Caco-2 (cell line): ENCODE data around the gene CSNK1A1. TPM values are rescaled to one million over a fixed set of nuclear protein-coding genes. Genes with fewer than 3 reads are reported as not detected.
A peak's percentile ranks its signal among the peaks of the same experiment; 100 is the strongest.

Experiments used
- BruUV-seq: library from RNA; stranded (reverse); fragments of 400-500 nt; replicated peaks from 2 replicates; lab custom pipeline; 2021; lab: Mats Ljungman, UMichigan
- CTCF ChIA-PET: fragments of 300-600 bp; sonication (Branson Sonifier 250); formaldehyde crosslinking; loops from one replicate; lab custom pipeline; 2022; ENCODE audit warnings: antibody characterized with exemption; lab: Charles Lee
- POLR2A ChIA-PET: fragments of 300-600 bp; sonication (Branson Sonifier 250); formaldehyde crosslinking; loops from one replicate; lab custom pipeline; 2022; ENCODE audit warnings: antibody characterized with exemption; lab: Charles Lee
- DNase-seq, 2 experiments: peaks; one replicate each; pipeline versions ENCODE4 v3.0.0 to v3.0.0-alpha.2; 2020 to 2022
- H3K27me3 ChIP-seq: replicated peaks from 2 replicates; pipeline ENCODE4 v1.6.0; 2011; ENCODE audit warnings: low read length; ENCODE audit not compliant: control insufficient read depth, insufficient read depth
- H3K36me3 ChIP-seq: 2 replicates; pipeline ENCODE4 v1.5.1; 2011; ENCODE audit warnings: low read length; ENCODE audit not compliant: control insufficient read depth, insufficient read depth
- H3K4me1 ChIP-seq: fragments of 250-450 bp; sonication (Bioruptor Pico); 2 replicates; pipeline ENCODE4 v1.5.1; 2020; ENCODE audit warnings: mild to moderate bottlenecking
- H3K4me3 ChIP-seq: 2 replicates; pipeline ENCODE4 v1.5.1; 2011; ENCODE audit warnings: low read depth, mild to moderate bottlenecking, control low read depth, low read length
- H3K9me3 ChIP-seq: fragments of 250-450 bp; sonication (Bioruptor Pico); 2 replicates; pipeline ENCODE4 v1.5.1; 2020; ENCODE audit warnings: mild to moderate bottlenecking, moderate library complexity
- H3K27ac Mint-ChIP-seq: one replicate; pipeline ENCODE4 v1.8.0; 2022; ENCODE audit warnings: mixed read lengths; ENCODE audit not compliant: unreplicated experiment
- H3K27me3 Mint-ChIP-seq: one replicate; pipeline ENCODE4 v1.8.0; 2022; ENCODE audit warnings: mixed read lengths; ENCODE audit not compliant: insufficient read depth, unreplicated experiment
- H3K36me3 Mint-ChIP-seq: one replicate; pipeline ENCODE4 v1.8.0; 2022; ENCODE audit warnings: mild to moderate bottlenecking, mixed read lengths; ENCODE audit not compliant: insufficient read depth, unreplicated experiment
- H3K4me1 Mint-ChIP-seq: one replicate; pipeline ENCODE4 v1.8.0; 2022; ENCODE audit warnings: low read depth, mixed read lengths; ENCODE audit not compliant: unreplicated experiment
- H3K4me3 Mint-ChIP-seq: one replicate; pipeline ENCODE4 v1.8.0; 2022; ENCODE audit warnings: mild to moderate bottlenecking, moderate library complexity, mixed read lengths; ENCODE audit not compliant: unreplicated experiment
- H3K9me3 Mint-ChIP-seq: one replicate; pipeline ENCODE4 v1.8.0; 2022; ENCODE audit warnings: mixed read lengths; ENCODE audit not compliant: unreplicated experiment
- CTCF ChIP-seq, 2 experiments: fragments of 200-600 bp in 1 of 2; IDR thresholded peaks; 1 replicate in 1 of 2; 2 replicates in 1 of 2; pipeline versions ENCODE4 v1.5.1 to v1.8.0; 2011 to 2022; ENCODE audit warnings: antibody characterized with exemption in 1 of 2, control low read depth in 1 of 2, inconsistent platforms in 1 of 2, low read depth in 1 of 2, low read length in 1 of 2, mild to moderate bottlenecking in 1 of 2, moderate library complexity in 1 of 2; ENCODE audit not compliant: insufficient read depth in 1 of 2, severe bottlenecking in 1 of 2, unreplicated experiment in 1 of 2
- intact Hi-C: fragments of 100-400 bp; cut with micrococcal nuclease; formaldehyde crosslinking; loops from one replicate; pipeline ENCODE4 v1.10.0; 2022; ENCODE audit not compliant: unreplicated experiment
- total RNA-seq: library from RNA; stranded (reverse); gene quantifications from 2 replicates; pipeline ENCODE4 v1.2.3, GENCODE V29; 2022

CSNK1A1 gene
- total RNA-seq, 1 experiment from 2014 or later = 264 TPM

- Histone ChIP-seq H3K27me3 (no peaks in the 10 kb centered on the region), H3K9me3 (no peaks in the 10 kb centered on the region), H3K4me3 (no peak overlapping the region), H3K36me3 (no peaks in the 10 kb centered on the region), H3K4me1 (peaks cover 54% of the 10 kb centered on the region)
- Mint-ChIP-seq H3K27ac (peak overlapping the region; percentile 4), H3K4me1 (peaks cover 43% of the 10 kb centered on the region), H3K9me3 (no peaks in the 10 kb centered on the region), H3K4me3 (no peak overlapping the region), H3K36me3 (peaks cover 11% of the 10 kb centered on the region), H3K27me3 (no peaks in the 10 kb centered on the region)
- intact Hi-C loops = no loop called here
- ChIA-PET POLR2A (no interaction called here), CTCF (no interaction called here)
- no peak for DNase-seq
- no peak for TF ChIP-seq CTCF (IDR thresholded peaks at IDR 0.05; ENCODE audit: insufficient read depth in 1 of 2, low read depth in 1 of 2, low read length in 1 of 2, severe bottlenecking in 1 of 2, unreplicated experiment in 1 of 2)
- no TSS peak for BruUV-seq
Measured at GRCh38 chr5:149455889-149456409, 95.3 kb downstream of the CSNK1A1 start.

DNA sequence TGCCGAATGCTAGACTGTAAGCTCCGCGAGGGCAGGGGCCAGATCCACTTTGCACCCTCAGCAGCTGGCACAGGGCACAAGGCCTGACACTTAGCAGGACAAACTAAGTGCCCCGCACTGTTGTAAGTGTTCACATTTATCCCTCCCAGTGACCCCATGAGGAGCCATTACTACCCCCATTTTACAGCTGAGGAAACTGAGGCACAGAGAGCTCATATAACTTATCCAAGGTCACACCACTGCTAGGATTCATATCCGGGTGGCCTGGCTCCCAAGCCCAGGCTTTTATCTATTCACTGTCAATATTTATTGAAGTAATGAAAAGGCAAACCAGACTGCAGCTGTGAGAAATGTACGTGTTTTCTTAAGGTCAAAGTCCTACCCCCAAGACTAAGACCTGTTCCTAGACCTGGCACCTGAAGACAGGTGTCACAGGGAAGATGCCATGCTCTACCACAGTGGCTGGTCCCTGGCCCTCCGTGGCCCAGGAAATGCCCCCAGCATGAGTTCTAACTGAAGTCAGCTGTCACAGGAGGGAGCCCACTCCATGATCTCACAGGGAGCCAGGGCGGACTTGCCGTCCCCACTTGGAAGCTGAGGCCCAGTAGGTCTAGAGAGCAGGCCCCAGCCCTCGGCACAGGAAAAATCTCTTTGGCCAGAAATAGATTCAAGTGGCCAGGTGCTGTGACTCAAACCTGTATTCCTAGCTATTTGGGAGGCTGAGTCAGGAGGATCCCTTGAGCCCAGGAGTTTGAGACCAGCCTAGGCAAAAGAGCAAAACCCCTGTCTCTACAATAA lies 97.4 kb downstream of the CSNK1A1 start:
- no peak for TF ChIP-seq CTCF (IDR thresholded peaks at IDR 0.05; ENCODE audit: insufficient read depth in 1 of 2, low read depth in 1 of 2, low read length in 1 of 2, severe bottlenecking in 1 of 2, unreplicated experiment in 1 of 2)
- no peaks in the 10 kb centered on the region for H3K27me3 Mint-ChIP-seq
- BruUV-seq = no TSS peak
- Histone ChIP-seq H3K36me3 (no peaks in the 10 kb centered on the region), H3K4me3 (no peak overlapping the region), H3K9me3 (no peaks in the 10 kb centered on the region), H3K27me3 (no peaks in the 10 kb centered on the region), H3K4me1 (peaks cover 71% of the 10 kb centered on the region)
- H3K36me3 Mint-ChIP-seq = peaks cover 11% of the 10 kb centered on the region
- ChIA-PET CTCF (interaction anchor here (0.7 kb wide), 1 partner anchor 165 kb away, joined by 3 read pairs; no protein-coding TSS in a partner anchor), POLR2A (interaction anchor here (0.6 kb wide), 1 partner anchor 38 kb away, joined by 3 read pairs; no protein-coding TSS in a partner anchor)
- H3K9me3 Mint-ChIP-seq = no peaks in the 10 kb centered on the region
- intact Hi-C loops = no loop called here
- peaks cover 59% of the 10 kb centered on the region for H3K4me1 Mint-ChIP-seq
- peak overlapping the region; percentile 7 for H3K4me3 Mint-ChIP-seq
- H3K27ac Mint-ChIP-seq = peak overlapping the region; percentile 97
- peak; percentile 56 to 71 for DNase-seq
